ENCODE measurements around the gene CTSA. TPM values are rescaled to one million over a fixed set of nuclear protein-coding genes. Genes with fewer than 3 reads are reported as not detected.

The CTSA gene
- total and polyA plus RNA-seq, 2 experiments from 2014 or later: 425 to 716 TPM

- no peak overlapping the region for H3K4me2 ChIP-seq
- 94% methylated on average over 18 of the region's 19 CpGs for WGBS (ENCODE audit: low lambda C conversion rate, missing lambda C conversion rate)
- H3K36me3 ChIP-seq (replicated peaks; ENCODE audit: insufficient read depth, low read depth): no peaks in the 10 kb centered on the region
- no peak for DNase-seq (ENCODE audit: low spot score)
- no peaks in the 10 kb centered on the region for H3K9me3 ChIP-seq (ENCODE audit: low read depth)
- H3K27ac ChIP-seq: no peak overlapping the region
- H3K4me1 ChIP-seq (ENCODE audit: insufficient read depth): no peaks in the 10 kb centered on the region
- H2AFZ ChIP-seq: no peak overlapping the region
- H3K27me3 ChIP-seq: no peaks in the 10 kb centered on the region
- no peaks in the 10 kb centered on the region for H3K79me2 ChIP-seq
- no peak for TF ChIP-seq EZH2 (IDR thresholded peaks at IDR 0.05; ENCODE audit: borderline replicate concordance)
- TF ChIP-seq CTCF (IDR thresholded peaks at IDR 0.05; ENCODE audit: poor library complexity): no peak
- no peak for TF ChIP-seq EZH2phosphoT487 (IDR thresholded peaks at IDR 0.05; ENCODE audit: low read depth, severe bottlenecking, unreplicated experiment)
- no peaks in the 10 kb centered on the region for H4K20me1 ChIP-seq (ENCODE audit: insufficient read depth, poor library complexity, severe bottlenecking)
- H3K9me2 ChIP-seq (replicated peaks; ENCODE audit: insufficient read depth): no peaks in the 10 kb centered on the region
- H3K4me3 ChIP-seq: no peak overlapping the region
These were observed 54.0 kb downstream of the CTSA start for GRCh38 chr20:45944965-45945677.

GRCh38 chr20:45945678-45946148 is 54.6 kb downstream of the CTSA start:
- H3K9me2 ChIP-seq (replicated peaks; ENCODE audit: insufficient read depth): no peaks in the 10 kb centered on the region
- H3K79me2 ChIP-seq: no peaks in the 10 kb centered on the region
- no peaks in the 10 kb centered on the region for H3K27me3 ChIP-seq
- no peaks in the 10 kb centered on the region for H3K9me3 ChIP-seq (ENCODE audit: low read depth)
- no peaks in the 10 kb centered on the region for H3K4me1 ChIP-seq (ENCODE audit: insufficient read depth)
- no peak overlapping the region for H2AFZ ChIP-seq
- H3K4me2 ChIP-seq: no peak overlapping the region
- no peaks in the 10 kb centered on the region for H4K20me1 ChIP-seq (ENCODE audit: insufficient read depth, poor library complexity, severe bottlenecking)
- no peak overlapping the region for H3K4me3 ChIP-seq
- no peaks in the 10 kb centered on the region for H3K36me3 ChIP-seq (replicated peaks; ENCODE audit: insufficient read depth, low read depth)
- TF ChIP-seq EZH2phosphoT487 (IDR thresholded peaks at IDR 0.05; ENCODE audit: low read depth, severe bottlenecking, unreplicated experiment) (no peak), CTCF (IDR thresholded peaks at IDR 0.05; ENCODE audit: poor library complexity) (no peak), EZH2 (IDR thresholded peaks at IDR 0.05; ENCODE audit: borderline replicate concordance) (no peak)
- H3K27ac ChIP-seq: peak overlapping the region; percentile 19
- 89% methylated on average over 13 of the region's 13 CpGs for WGBS (ENCODE audit: low lambda C conversion rate, missing lambda C conversion rate)
- DNase-seq (ENCODE audit: low spot score): no peak

GRCh38 chr20:45946149-45946970 is 55.2 kb downstream of the CTSA start:
- Histone ChIP-seq H4K20me1 (ENCODE audit: insufficient read depth, poor library complexity, severe bottlenecking) (no peaks in the 10 kb centered on the region), H3K9me2 (replicated peaks; ENCODE audit: insufficient read depth) (no peaks in the 10 kb centered on the region), H3K4me3 (no peak overlapping the region), H3K4me2 (no peak overlapping the region), H2AFZ (no peak overlapping the region), H3K79me2 (no peaks in the 10 kb centered on the region), H3K27ac (peak overlapping the region; percentile 19), H3K27me3 (no peaks in the 10 kb centered on the region), H3K9me3 (ENCODE audit: low read depth) (no peaks in the 10 kb centered on the region), H3K4me1 (ENCODE audit: insufficient read depth) (no peaks in the 10 kb centered on the region), H3K36me3 (replicated peaks; ENCODE audit: insufficient read depth, low read depth) (no peaks in the 10 kb centered on the region)
- 90% methylated on average over 20 of the region's 20 CpGs for WGBS (ENCODE audit: low lambda C conversion rate, missing lambda C conversion rate)
- DNase-seq (ENCODE audit: low spot score): peak; percentile 55
- TF ChIP-seq EZH2phosphoT487 (IDR thresholded peaks at IDR 0.05; ENCODE audit: low read depth, severe bottlenecking, unreplicated experiment) (no peak), EZH2 (IDR thresholded peaks at IDR 0.05; ENCODE audit: borderline replicate concordance) (no peak), CTCF (IDR thresholded peaks at IDR 0.05; ENCODE audit: poor library complexity) (no peak)

Data from hepatocyte (in vitro differentiated cells).